ENCODE results near the gene ABLIM2.

DNA sequence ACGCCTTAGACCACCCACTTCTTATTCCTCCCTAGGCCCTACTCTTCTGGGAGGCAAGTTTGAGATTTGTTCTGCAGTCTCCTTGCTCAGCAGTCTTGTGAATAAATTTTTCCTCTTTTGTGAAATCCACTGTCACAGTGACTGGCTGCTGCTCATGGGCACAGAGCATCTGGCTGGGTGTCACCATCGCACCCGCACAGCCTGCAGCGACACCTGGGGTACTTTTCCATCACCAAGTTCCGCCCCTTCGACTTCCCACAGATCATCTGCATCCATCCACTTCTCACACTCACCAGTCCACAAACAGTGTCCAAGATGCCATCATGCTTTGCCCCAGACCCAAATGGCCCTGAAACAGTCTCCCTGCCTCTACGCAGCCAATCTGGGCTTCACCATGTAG, 182.6 kb downstream of the ABLIM2 start:
- TF ChIP-seq EZH2 (IDR thresholded peaks at IDR 0.05; ENCODE audit: borderline replicate concordance, insufficient read depth, low read length, poor library complexity, severe bottlenecking) (no peak), SMC3 (conservative IDR thresholded peaks at IDR 0.05; ENCODE audit: poor library complexity) (no peak), RAD21 (conservative IDR thresholded peaks at IDR 0.05) (no peak), MXI1 (conservative IDR thresholded peaks at IDR 0.05; ENCODE audit: poor library complexity, severe bottlenecking) (no peak), EP300 (conservative IDR thresholded peaks at IDR 0.05; ENCODE audit: poor library complexity, severe bottlenecking) (no peak), TAF1 (IDR thresholded peaks at IDR 0.05; ENCODE audit: low read depth) (no peak)
- TF ChIP-seq, protein P1, sequence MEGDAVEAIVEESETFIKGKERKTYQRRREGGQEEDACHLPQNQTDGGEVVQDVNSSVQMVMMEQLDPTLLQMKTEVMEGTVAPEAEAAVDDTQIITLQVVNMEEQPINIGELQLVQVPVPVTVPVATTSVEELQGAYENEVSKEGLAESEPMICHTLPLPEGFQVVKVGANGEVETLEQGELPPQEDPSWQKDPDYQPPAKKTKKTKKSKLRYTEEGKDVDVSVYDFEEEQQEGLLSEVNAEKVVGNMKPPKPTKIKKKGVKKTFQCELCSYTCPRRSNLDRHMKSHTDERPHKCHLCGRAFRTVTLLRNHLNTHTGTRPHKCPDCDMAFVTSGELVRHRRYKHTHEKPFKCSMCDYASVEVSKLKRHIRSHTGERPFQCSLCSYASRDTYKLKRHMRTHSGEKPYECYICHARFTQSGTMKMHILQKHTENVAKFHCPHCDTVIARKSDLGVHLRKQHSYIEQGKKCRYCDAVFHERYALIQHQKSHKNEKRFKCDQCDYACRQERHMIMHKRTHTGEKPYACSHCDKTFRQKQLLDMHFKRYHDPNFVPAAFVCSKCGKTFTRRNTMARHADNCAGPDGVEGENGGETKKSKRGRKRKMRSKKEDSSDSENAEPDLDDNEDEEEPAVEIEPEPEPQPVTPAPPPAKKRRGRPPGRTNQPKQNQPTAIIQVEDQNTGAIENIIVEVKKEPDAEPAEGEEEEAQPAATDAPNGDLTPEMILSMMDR (IDR thresholded peaks at IDR 0.05; ENCODE audit: poor library complexity, severe bottlenecking), result no peak
- TF ChIP-seq, protein P2, sequence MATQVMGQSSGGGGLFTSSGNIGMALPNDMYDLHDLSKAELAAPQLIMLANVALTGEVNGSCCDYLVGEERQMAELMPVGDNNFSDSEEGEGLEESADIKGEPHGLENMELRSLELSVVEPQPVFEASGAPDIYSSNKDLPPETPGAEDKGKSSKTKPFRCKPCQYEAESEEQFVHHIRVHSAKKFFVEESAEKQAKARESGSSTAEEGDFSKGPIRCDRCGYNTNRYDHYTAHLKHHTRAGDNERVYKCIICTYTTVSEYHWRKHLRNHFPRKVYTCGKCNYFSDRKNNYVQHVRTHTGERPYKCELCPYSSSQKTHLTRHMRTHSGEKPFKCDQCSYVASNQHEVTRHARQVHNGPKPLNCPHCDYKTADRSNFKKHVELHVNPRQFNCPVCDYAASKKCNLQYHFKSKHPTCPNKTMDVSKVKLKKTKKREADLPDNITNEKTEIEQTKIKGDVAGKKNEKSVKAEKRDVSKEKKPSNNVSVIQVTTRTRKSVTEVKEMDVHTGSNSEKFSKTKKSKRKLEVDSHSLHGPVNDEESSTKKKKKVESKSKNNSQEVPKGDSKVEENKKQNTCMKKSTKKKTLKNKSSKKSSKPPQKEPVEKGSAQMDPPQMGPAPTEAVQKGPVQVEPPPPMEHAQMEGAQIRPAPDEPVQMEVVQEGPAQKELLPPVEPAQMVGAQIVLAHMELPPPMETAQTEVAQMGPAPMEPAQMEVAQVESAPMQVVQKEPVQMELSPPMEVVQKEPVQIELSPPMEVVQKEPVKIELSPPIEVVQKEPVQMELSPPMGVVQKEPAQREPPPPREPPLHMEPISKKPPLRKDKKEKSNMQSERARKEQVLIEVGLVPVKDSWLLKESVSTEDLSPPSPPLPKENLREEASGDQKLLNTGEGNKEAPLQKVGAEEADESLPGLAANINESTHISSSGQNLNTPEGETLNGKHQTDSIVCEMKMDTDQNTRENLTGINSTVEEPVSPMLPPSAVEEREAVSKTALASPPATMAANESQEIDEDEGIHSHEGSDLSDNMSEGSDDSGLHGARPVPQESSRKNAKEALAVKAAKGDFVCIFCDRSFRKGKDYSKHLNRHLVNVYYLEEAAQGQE (IDR thresholded peaks at IDR 0.05; ENCODE audit: borderline replicate concordance), result no peak

Data from neural cell (in vitro differentiated cells).